NB4 (cell line): ENCODE measurements around the gene SDE2.
A peak's percentile ranks its signal among the peaks of the same experiment; 100 is the strongest.

Experiments
- DNase-seq: peaks from one replicate; pipeline ENCODE4 v3.0.0; 2010; ENCODE audit warnings: low read depth
- H3K4me3 ChIP-seq: one replicate; pipeline ENCODE4 v1.5.1; 2011; ENCODE audit warnings: mild to moderate bottlenecking, low read depth, low read length, moderate library complexity
- MYC ChIP-seq: IDR thresholded peaks from 2 replicates; pipeline ENCODE4 v1.6.1; 2011; ENCODE audit warnings: low read depth, low read length
- POLR2A ChIP-seq: IDR thresholded peaks from 2 replicates; pipeline ENCODE4 v1.6.1; 2011; ENCODE audit warnings: mild to moderate bottlenecking; ENCODE audit not compliant: insufficient read length; ENCODE audit errors: extremely low read depth
- TF ChIP-seq, protein P1 (sequence below): IDR thresholded peaks from 2 replicates; pipeline ENCODE4 v1.6.1; 2011; ENCODE audit warnings: low read depth, low read length
- TF ChIP-seq, protein P2 (sequence below): IDR thresholded peaks from one replicate; pipeline ENCODE4 v1.5.1; 2012; ENCODE audit warnings: low read depth, low read length

The SDE2 gene

GRCh38 chr1:226029568-226030225 is 30.6 kb upstream of the SDE2 start:
- DNase-seq = no peak
- no peak overlapping the region for H3K4me3 ChIP-seq
- TF ChIP-seq, protein P1, sequence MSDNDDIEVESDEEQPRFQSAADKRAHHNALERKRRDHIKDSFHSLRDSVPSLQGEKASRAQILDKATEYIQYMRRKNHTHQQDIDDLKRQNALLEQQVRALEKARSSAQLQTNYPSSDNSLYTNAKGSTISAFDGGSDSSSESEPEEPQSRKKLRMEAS = no peak
- TF ChIP-seq POLR2A (no peak), MYC (no peak)
- TF ChIP-seq, protein P2, sequence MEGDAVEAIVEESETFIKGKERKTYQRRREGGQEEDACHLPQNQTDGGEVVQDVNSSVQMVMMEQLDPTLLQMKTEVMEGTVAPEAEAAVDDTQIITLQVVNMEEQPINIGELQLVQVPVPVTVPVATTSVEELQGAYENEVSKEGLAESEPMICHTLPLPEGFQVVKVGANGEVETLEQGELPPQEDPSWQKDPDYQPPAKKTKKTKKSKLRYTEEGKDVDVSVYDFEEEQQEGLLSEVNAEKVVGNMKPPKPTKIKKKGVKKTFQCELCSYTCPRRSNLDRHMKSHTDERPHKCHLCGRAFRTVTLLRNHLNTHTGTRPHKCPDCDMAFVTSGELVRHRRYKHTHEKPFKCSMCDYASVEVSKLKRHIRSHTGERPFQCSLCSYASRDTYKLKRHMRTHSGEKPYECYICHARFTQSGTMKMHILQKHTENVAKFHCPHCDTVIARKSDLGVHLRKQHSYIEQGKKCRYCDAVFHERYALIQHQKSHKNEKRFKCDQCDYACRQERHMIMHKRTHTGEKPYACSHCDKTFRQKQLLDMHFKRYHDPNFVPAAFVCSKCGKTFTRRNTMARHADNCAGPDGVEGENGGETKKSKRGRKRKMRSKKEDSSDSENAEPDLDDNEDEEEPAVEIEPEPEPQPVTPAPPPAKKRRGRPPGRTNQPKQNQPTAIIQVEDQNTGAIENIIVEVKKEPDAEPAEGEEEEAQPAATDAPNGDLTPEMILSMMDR = no peak

DNA sequence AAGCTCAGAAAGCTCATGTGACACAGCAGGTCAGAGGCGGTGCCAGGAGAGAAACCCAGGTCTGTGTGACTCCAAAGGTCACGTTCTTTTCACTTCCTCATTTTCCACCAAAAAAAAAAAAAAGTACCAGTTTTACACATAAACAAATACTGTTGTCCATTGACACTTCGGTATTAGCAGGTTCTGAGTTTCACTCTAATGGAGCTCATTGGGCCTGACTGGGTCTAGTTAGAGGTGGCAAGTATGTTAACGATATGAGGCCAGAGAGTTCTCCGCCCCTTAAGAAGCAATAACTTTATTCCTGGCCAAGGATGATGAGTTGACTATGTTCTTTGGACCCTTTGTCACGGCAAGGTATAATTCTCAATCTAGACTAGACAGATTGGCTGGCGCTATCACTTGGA is 30.0 kb upstream of the SDE2 start:
- TF ChIP-seq, protein P2 = no peak
- TF ChIP-seq POLR2A (no peak), MYC (no peak)
- TF ChIP-seq, protein P1 = no peak
- H3K4me3 ChIP-seq = no peak overlapping the region
- DNase-seq = peak; percentile 69

DNA sequence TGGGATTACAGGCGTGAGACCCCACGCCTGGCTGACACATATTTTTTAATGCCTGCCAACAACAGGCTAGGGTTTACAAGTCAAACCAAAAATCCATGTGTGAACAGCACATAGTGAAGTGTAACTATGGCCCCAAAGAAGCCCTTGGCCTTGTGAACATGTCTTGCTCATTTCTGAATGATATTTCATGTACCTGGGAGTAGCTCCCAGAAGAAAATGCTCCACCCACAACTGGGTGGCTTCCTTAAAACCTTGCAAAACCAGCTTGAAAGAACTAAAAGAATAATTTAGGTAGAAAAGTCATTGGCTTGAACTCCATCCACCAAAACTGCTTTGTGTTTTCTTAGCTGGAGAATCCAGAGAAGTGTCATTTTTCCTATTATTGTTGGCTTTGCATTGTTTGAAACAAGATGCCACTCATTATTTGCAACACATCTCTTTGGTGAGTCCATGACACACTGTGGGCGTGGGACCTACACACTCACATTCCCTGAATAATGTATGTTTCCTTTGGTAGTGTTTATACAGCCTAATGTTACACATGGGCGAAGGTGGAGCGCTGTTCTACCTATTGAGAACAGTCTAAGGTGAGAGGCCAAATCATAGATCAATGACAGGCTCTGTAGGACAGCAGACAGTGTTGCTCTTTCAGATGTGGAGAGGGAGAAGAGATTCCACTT is 28.5 kb upstream of the SDE2 start:
- no peak overlapping the region for H3K4me3 ChIP-seq
- DNase-seq = no peak
- TF ChIP-seq POLR2A (no peak), MYC (no peak)
- TF ChIP-seq, protein P2 = no peak
- TF ChIP-seq, protein P1 = no peak

DNA sequence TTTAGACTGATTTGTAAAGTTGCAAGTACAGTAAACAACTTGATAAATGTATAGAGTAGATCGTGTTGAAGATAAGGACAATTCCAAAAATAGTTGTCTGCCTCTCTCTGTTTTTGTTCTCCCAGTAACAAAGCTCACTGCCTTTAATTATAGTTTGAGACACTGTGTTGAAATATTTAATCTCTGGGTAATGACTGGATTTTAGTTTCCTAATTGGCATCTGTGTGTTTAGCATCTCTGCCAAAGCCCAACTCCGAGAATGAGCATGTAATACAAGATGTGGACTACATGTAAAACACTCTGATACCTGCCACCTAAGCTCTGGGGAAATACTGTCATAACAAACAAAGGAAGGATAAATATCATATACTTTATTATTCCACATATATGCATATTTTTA is 27.7 kb upstream of the SDE2 start:
- TF ChIP-seq MYC = no peak
- H3K4me3 ChIP-seq = no peak overlapping the region
- no peak for DNase-seq

DNA sequence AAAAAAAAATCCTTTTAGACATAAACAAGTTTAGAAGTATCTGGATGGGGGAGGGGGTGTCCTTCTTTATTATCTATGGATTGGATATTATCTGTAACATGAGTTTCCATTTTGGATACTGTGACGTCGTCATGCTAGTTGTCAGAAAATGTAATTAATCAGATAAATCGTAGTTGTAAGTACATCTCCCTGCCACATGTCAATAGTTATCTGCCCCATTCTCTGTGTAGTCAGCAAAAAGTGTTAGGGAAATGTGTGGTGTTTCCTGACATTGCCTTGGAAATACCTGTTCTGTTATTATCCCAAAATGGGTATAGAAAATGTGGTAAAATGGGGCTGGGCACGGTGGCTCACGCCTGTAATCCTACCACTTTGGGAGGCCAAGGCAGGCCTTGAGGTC is 24.6 kb upstream of the SDE2 start:
- TF ChIP-seq, protein P1 = no peak
- TF ChIP-seq POLR2A (no peak), MYC (no peak)
- TF ChIP-seq, protein P2 = no peak
- H3K4me3 ChIP-seq = no peak overlapping the region
- no peak for DNase-seq

- no peak for TF ChIP-seq MYC
- TF ChIP-seq, protein P1 = no peak
- no peak for TF ChIP-seq POLR2A
- TF ChIP-seq, protein P2 = no peak
- no peak overlapping the region for H3K4me3 ChIP-seq
- no peak for DNase-seq
These were observed 22.7 kb upstream of the SDE2 start for GRCh38 chr1:226021801-226022200.
